Measurements from ENCODE around the gene GGA3. TPM values are rescaled to one million over a fixed set of nuclear protein-coding genes. Genes with fewer than 3 reads are reported as not detected.

GGA3 gene
- total RNA-seq, 1 experiment from 2014 or later: 64.4 TPM

- intact Hi-C loops (cut with micrococcal nuclease; ENCODE audit: unreplicated experiment): no loop called here
- Mint-ChIP-seq H3K36me3 (ENCODE audit: insufficient read depth, unreplicated experiment) (peaks cover 60% of the 10 kb centered on the region), H3K27ac (ENCODE audit: unreplicated experiment) (peak overlapping the region; percentile 54), H3K27me3 (ENCODE audit: unreplicated experiment) (no peaks in the 10 kb centered on the region), H3K4me3 (ENCODE audit: low read depth, unreplicated experiment) (no peak overlapping the region), H3K9me3 (ENCODE audit: low read depth, unreplicated experiment) (no peaks in the 10 kb centered on the region), H3K4me1 (ENCODE audit: low read depth, unreplicated experiment) (peaks cover 8% of the 10 kb centered on the region)
- BruUV-seq (replicated peaks): no TSS peak
- TF ChIP-seq CTCF (IDR thresholded peaks at IDR 0.05; ENCODE audit: unreplicated experiment): no peak
- CTCF ChIA-PET: interaction anchor here (0.7 to 2.9 kb wide), 6 partner anchors 10 to 172 kb away, joined by 4 to 9 read pairs (median 8); partner anchors contain the start of genes GGA3, MIF4GD and MRPS7
- DNase-seq: peak; percentile 53
Observed at GRCh38 chr17:75240394-75241142, 20.8 kb downstream of the GGA3 start.

DNA sequence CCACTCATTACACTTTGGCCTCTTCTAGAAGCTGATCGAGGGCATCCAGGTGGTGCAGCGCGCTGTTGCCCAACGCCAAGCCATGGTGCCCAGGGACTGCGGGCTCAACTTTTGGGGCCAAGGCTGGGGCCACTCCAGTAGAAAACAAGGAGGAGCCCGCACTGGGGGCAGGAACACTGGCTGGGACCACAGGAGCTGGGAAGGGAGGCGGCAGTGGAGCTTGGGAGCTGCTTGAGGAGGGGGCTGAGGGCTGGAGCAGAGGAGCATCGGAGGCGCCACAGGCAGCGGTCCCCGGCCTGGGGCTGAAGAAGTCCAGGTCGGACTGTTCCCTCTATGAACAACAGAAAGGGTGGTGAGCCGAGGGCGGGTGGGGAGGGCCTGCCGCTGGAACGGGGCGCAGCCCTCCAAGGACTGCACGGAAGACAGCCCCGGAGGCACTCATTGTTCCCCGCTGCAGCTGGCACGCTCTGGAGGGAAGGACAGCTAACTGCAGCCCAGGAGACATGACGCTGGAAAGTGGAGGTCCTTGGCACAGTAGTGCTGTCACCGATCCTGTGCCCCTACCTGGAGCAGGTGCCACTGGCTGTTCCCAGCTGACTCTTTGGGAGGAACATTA, 21.5 kb downstream of the GGA3 start:
- intact Hi-C loops (cut with micrococcal nuclease; ENCODE audit: unreplicated experiment): no loop called here
- Mint-ChIP-seq H3K4me3 (ENCODE audit: low read depth, unreplicated experiment) (no peak overlapping the region), H3K9me3 (ENCODE audit: low read depth, unreplicated experiment) (no peaks in the 10 kb centered on the region), H3K4me1 (ENCODE audit: low read depth, unreplicated experiment) (peaks cover 8% of the 10 kb centered on the region), H3K27me3 (ENCODE audit: unreplicated experiment) (no peaks in the 10 kb centered on the region), H3K27ac (ENCODE audit: unreplicated experiment) (peak overlapping the region; percentile 54), H3K36me3 (ENCODE audit: insufficient read depth, unreplicated experiment) (peaks cover 65% of the 10 kb centered on the region)
- CTCF ChIA-PET: interaction anchor here (0.7 to 2.9 kb wide), 7 partner anchors 10 to 173 kb away, joined by 3 to 9 read pairs (median 7); partner anchors contain the start of genes GGA3, MIF4GD and MRPS7
- TF ChIP-seq CTCF (IDR thresholded peaks at IDR 0.05; ENCODE audit: unreplicated experiment): no peak
- no TSS peak for BruUV-seq (replicated peaks)
- DNase-seq: no peak

DNA sequence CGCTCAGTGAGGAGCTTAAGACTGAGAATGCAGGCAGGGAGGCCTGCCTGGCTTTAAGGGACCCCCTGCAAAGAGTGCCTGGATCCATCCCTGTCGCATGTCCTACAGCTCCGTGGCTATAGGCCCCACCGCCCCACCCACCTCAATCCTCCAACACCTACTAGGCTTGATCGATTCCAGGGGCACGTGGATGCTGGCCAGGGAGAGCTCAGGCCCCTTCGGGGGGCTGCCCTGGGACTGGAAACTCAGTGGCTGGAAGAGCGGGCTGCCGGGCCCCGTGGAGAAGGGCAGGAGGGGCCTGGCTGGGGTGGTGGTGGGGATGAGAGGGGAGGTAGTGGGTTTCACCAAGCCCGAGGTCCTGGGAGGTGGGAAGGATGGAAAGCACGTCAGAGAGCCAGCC, 22.2 kb downstream of the GGA3 start:
- no peak for TF ChIP-seq CTCF (IDR thresholded peaks at IDR 0.05; ENCODE audit: unreplicated experiment)
- peak overlapping the region; percentile 30 for H3K27ac Mint-ChIP-seq (ENCODE audit: unreplicated experiment)
- H3K36me3 Mint-ChIP-seq (ENCODE audit: insufficient read depth, unreplicated experiment): peaks cover 65% of the 10 kb centered on the region

DNA sequence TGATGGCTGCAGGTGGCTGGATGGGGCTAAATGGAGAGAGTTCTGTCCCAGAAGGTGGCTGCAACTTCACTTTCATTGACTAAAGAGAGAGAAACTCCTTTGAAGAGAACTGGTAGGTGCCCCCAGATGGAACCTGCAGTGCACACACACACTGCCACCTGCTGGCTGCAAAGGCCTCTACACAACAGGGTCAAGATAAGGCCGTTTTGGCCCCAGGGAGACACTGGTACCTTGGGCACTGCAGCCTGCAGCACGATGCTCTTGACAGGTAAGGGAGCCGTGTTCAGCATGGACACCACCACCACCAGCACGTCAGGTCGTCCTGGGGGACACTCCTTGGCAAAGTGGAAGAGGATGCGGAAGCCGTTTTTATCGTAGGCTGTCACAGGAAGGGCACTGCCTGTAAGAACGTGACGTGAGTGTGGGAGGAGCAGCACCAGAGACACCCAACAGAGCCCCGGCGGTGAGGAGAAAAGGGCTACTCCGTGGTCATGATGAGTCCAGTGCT, 22.7 kb downstream of the GGA3 start:
- Mint-ChIP-seq H3K36me3 (ENCODE audit: insufficient read depth, unreplicated experiment) (peaks cover 69% of the 10 kb centered on the region), H3K27me3 (ENCODE audit: unreplicated experiment) (no peaks in the 10 kb centered on the region), H3K9me3 (ENCODE audit: low read depth, unreplicated experiment) (no peaks in the 10 kb centered on the region), H3K4me1 (ENCODE audit: low read depth, unreplicated experiment) (peaks cover 8% of the 10 kb centered on the region), H3K27ac (ENCODE audit: unreplicated experiment) (peak overlapping the region; percentile 30), H3K4me3 (ENCODE audit: low read depth, unreplicated experiment) (no peak overlapping the region)
- CTCF ChIA-PET: interaction anchor here (1.1 to 2.9 kb wide), 2 partner anchors 11 to 125 kb away, joined by 4 to 9 read pairs; no protein-coding TSS in a partner anchor
- peak; percentile 68 for DNase-seq
- peak; percentile 74 for TF ChIP-seq CTCF (IDR thresholded peaks at IDR 0.05; ENCODE audit: unreplicated experiment)
- no TSS peak for BruUV-seq (replicated peaks)
- intact Hi-C loops (cut with micrococcal nuclease; ENCODE audit: unreplicated experiment): no loop called here

More for the DNA sequence above, 22.2 kb downstream of the GGA3 start:
- H3K4me1 Mint-ChIP-seq (ENCODE audit: low read depth, unreplicated experiment): peaks cover 8% of the 10 kb centered on the region
- intact Hi-C loops (cut with micrococcal nuclease; ENCODE audit: unreplicated experiment): no loop called here
- DNase-seq: no peak
- no TSS peak for BruUV-seq (replicated peaks)
- H3K27me3 Mint-ChIP-seq (ENCODE audit: unreplicated experiment): no peaks in the 10 kb centered on the region
- H3K4me3 Mint-ChIP-seq (ENCODE audit: low read depth, unreplicated experiment): no peak overlapping the region
- CTCF ChIA-PET: interaction anchor here (0.9 to 2.9 kb wide), 4 partner anchors 11 to 126 kb away, joined by 3 to 9 read pairs (median 6); partner anchors contain the start of gene MIF4GD
- H3K9me3 Mint-ChIP-seq (ENCODE audit: low read depth, unreplicated experiment): no peaks in the 10 kb centered on the region
